Aorta (tissue), 5 donors: ENCODE measurements around the gene ZNF514. TPM values are rescaled to one million over a fixed set of nuclear protein-coding genes. Genes with fewer than 3 reads are reported as not detected.

ENCODE experiments used
- ATAC-seq: fragments of 200-7000 bp; cut with Tn5 transposase; one replicate; pipeline ENCODE4 v1.9.1; 2022; ENCODE audit warnings: moderate library complexity; ENCODE audit not compliant: low FRiP score
- DNase-seq, 2 donors: peaks; one replicate each; pipeline ENCODE4 v3.0.0-alpha.2; 2020
- H3K27ac ChIP-seq, 2 donors: one replicate each; pipeline ENCODE4 v1.5.1; 2013; ENCODE audit warnings: low read length in 2 of 2, mild to moderate bottlenecking in 2 of 2, moderate library complexity in 2 of 2, control low read depth in 1 of 2, inconsistent platforms in 1 of 2, low read depth in 1 of 2
- H3K27me3 ChIP-seq, 2 donors: one replicate each; pipeline ENCODE4 v1.6.1; 2013; ENCODE audit warnings: control low read depth in 1 of 2, low read length in 1 of 2, mild to moderate bottlenecking in 1 of 2, moderate library complexity in 1 of 2; ENCODE audit not compliant: insufficient read depth in 2 of 2, control insufficient read depth in 1 of 2
- H3K36me3 ChIP-seq, 2 donors: one replicate each; pipeline ENCODE4 v1.6.1; 2013; ENCODE audit warnings: control low read depth in 1 of 2, low read length in 1 of 2, mild to moderate bottlenecking in 1 of 2; ENCODE audit not compliant: insufficient read depth in 2 of 2, control insufficient read depth in 1 of 2
- H3K4me1 ChIP-seq, 2 donors: one replicate each; pipeline ENCODE4 v1.6.1; 2013; ENCODE audit warnings: low read length in 2 of 2, control low read depth in 1 of 2, mild to moderate bottlenecking in 1 of 2, moderate library complexity in 1 of 2; ENCODE audit not compliant: insufficient read depth in 2 of 2, control insufficient read depth in 1 of 2
- H3K4me3 ChIP-seq, 2 donors: one replicate each; pipeline ENCODE4 v1.5.1; 2013; ENCODE audit warnings: low read length in 2 of 2, control low read depth in 1 of 2, mild to moderate bottlenecking in 1 of 2
- H3K9me3 ChIP-seq: one replicate; pipeline ENCODE4 v1.6.1; 2013; ENCODE audit warnings: mild to moderate bottlenecking, low read length; ENCODE audit not compliant: control insufficient read depth
- WGBS, 2 donors: extraction: QIAGEN DNeasy Blood & Tissue Kit; methylation state at CpG; one replicate each; pipeline ENCODE4 v1.1.7; 2013; 5-methylcytosine and 5-hydroxymethylcytosine counted together
- intact Hi-C, 2 donors: fragments of 100-400 bp; cut with DNase I; formaldehyde crosslinking; loops; one replicate each; pipeline versions ENCODE4 v1.14.2 to v1.15.0; 2022
- polyA plus RNA-seq, 2 donors: library from polyadenylated mRNA; stranded (reverse); fragments of 200-250 nt; gene quantifications; one replicate each; pipeline ENCODE4 v1.2.3, GENCODE V29; 2013
- total RNA-seq, 2 donors: library from RNA; stranded (reverse); fragmentation: NEBNext Ultra II Directional; extraction: Animal tissue kit (Norgen Biotek cat#: 25700); gene quantifications; one replicate each; pipeline ENCODE4 v1.2.1, GENCODE V29; 2021
- donor health status: healthy with polysubstance abuse.
- donor health status: Bipolar disorder and iron deficiency.
- donor health status: DM: no; HTN: no; CAD: no.
- donor health status: DM: no; HTN: no; CAD: no.
- donor health status: DM: yes; HTN: yes; CAD: no.

ZNF514 gene
- total and polyA plus RNA-seq, 4 donors = 7.6 to 30.7 (median 15.4) TPM

DNA sequence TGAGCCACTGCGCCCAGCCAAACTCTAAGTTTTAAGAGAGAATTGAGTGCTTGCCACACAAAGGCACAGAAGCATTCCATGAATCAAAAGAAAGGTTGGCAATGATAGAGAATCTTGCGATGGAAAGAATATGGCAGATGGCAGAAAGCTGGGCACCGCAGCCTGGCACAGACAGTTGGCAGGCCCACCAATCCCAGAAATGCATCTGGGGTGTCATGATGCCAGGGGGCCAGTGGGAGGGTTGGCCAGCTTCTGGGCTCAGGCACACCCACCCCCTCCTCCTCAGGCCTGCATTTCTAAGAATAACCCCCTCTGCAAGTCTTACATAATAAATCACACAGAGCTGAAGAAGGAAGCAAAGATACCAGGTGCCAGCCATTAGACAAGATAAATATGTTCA, 25.5 kb upstream of the ZNF514 start:
- peaks cover 8 to 17% of the 10 kb centered on the region in 2 donors for H3K36me3 ChIP-seq
- DNase-seq (no peak), ATAC-seq (no peak)
- no peak overlapping the region for H3K4me3 ChIP-seq
- H3K27ac ChIP-seq = no peak overlapping the region
- peaks cover 14% of the 10 kb centered on the region for H3K9me3 ChIP-seq
- WGBS, 2 donors = 94 to 98% methylated on average over 3 of the region's 3 CpGs
- H3K27me3 ChIP-seq = no peaks in the 10 kb centered on the region
- intact Hi-C loops = no loop called here
- H3K4me1 ChIP-seq = no peaks in the 10 kb centered on the region

DNA sequence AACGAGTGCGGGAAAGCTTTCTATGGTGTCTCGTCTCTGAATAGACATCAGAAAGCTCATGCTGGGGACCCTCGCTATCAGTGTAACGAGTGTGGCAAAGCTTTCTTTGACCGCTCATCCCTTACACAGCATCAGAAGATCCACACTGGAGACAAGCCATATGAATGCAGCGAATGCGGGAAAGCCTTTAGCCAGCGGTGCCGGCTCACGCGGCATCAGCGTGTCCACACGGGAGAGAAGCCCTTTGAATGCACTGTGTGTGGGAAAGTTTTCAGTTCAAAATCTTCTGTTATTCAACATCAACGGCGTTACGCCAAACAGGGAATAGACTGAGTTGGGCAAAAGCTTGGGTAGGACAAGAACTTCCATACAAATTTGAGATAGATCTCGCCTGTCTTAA, 22.1 kb upstream of the ZNF514 start:
- DNase-seq = no peak
- no peaks in the 10 kb centered on the region for H3K27me3 ChIP-seq
- no peak for ATAC-seq
- H3K4me3 ChIP-seq = no peak overlapping the region
- H3K9me3 ChIP-seq = peaks cover 14% of the 10 kb centered on the region
- no peaks in the 10 kb centered on the region for H3K4me1 ChIP-seq
- peaks cover 8 to 22% of the 10 kb centered on the region in 2 donors for H3K36me3 ChIP-seq
- intact Hi-C loops = no loop called here
- H3K27ac ChIP-seq = no peak overlapping the region
- 97 to 98% methylated on average over 18 of the region's 18 CpGs for WGBS, 2 donors

- no peaks in the 10 kb centered on the region for H3K4me1 ChIP-seq
- no peak overlapping the region for H3K4me3 ChIP-seq
- DNase-seq (no peak), ATAC-seq (no peak)
- no peaks in the 10 kb centered on the region for H3K27me3 ChIP-seq
- intact Hi-C loops = no loop called here
- 76 to 78% methylated on average over 7 of the region's 7 CpGs for WGBS, 2 donors
- H3K27ac ChIP-seq = no peak overlapping the region
- H3K36me3 ChIP-seq = peaks cover 8 to 25% of the 10 kb centered on the region in 2 donors
- H3K9me3 ChIP-seq = peaks cover 14% of the 10 kb centered on the region
Observed at GRCh38 chr2:95179451-95179850, 19.8 kb upstream of the ZNF514 start.

- Histone ChIP-seq H3K27me3 (no peaks in the 10 kb centered on the region), H3K36me3 (peaks cover 0 to 5% of the 10 kb centered on the region in 2 donors), H3K27ac (no peak overlapping the region), H3K4me1 (no peaks in the 10 kb centered on the region), H3K9me3 (no peaks in the 10 kb centered on the region), H3K4me3 (no peak overlapping the region)
- WGBS, 2 donors = 89 to 91% methylated on average over 2 of the region's 2 CpGs
- intact Hi-C loops = no loop called here
- DNase-seq (no peak), ATAC-seq (no peak)
Observed at GRCh38 chr2:95174031-95174542, 14.4 kb upstream of the ZNF514 start.

GRCh38 chr2:95171902-95172301, 12.3 kb upstream of the ZNF514 start:
- intact Hi-C loops = no loop called here
- H3K27ac ChIP-seq = no peak overlapping the region
- WGBS, 2 donors = 62 to 68% methylated on average over 7 of the region's 7 CpGs

GRCh38 chr2:95166065-95166763, 6.6 kb upstream of the ZNF514 start:
- DNase-seq (no peak), ATAC-seq (no peak)
- Histone ChIP-seq H3K9me3 (no peaks in the 10 kb centered on the region), H3K4me3 (peak overlapping the region; percentile 14 to 55), H3K27ac (peak overlapping the region in 1 of 2 donors; percentile 10), H3K27me3 (no peaks in the 10 kb centered on the region), H3K4me1 (no peaks in the 10 kb centered on the region), H3K36me3 (no peaks in the 10 kb centered on the region)
- 8% methylated on average over 16 of the region's 16 CpGs for WGBS, 2 donors
- intact Hi-C loops = loop anchor here (5.0 kb wide), 2 partner anchors 44 to 236 kb away; partner anchors contain the start of genes FAHD2A (in 1 of the 2) and MRPS5 (in 1 of the 2)

More at GRCh38 chr2:95171902-95172301, 12.3 kb upstream of the ZNF514 start:
- Histone ChIP-seq H3K9me3 (no peaks in the 10 kb centered on the region), H3K4me3 (no peak overlapping the region), H3K4me1 (no peaks in the 10 kb centered on the region), H3K27me3 (no peaks in the 10 kb centered on the region), H3K36me3 (peaks cover 0 to 3% of the 10 kb centered on the region in 2 donors)
- DNase-seq = no peak
- no peak for ATAC-seq

DNA sequence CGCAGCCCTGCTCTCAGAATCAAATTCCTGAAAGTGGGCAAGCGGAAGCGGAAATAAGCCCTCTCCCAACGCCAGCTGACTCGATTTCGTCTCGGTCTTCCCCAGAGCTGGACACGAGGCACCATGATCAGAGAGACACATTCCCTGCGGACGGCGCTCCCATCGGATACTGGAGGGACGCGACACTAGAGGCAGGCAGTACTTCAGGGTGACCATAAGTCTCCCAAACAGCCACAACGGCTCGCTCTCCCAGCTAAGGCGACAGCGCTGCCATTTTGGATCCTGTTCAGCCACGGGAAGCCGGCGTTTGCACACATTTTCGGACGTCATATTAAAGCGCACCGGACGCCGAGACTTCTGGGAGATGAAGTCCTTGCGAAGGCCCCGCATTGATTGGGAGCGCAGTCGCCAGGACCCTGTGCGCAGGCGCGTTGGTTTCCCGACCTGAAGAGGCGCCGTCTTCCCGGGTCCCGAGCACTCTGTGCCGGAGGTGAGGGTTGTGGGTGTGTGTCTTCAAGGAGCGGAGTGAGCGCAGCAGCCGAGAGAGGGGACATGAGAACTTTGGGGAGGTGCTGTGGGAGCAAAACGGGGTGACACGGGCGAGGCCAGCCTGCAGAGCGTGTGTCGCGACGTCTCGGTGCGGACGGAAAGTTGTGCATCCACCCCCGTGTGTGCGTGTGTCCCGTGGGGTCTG, 5.9 kb upstream of the ZNF514 start, which contains the start of gene ZNF2:
Gene ZNF2, plus strand, starts transcription at position 439 of the 694 bp plus-strand sequence. CDS start 10,418 bp downstream, outside the sequence.
- no peaks in the 10 kb centered on the region for H3K4me1 ChIP-seq
- no peaks in the 10 kb centered on the region for H3K9me3 ChIP-seq
- peak within 1 kb of the TSS; percentile 10 to 94 for H3K27ac ChIP-seq
- DNase-seq (peak; percentile 99), ATAC-seq (peak; percentile 98)
- H3K27me3 ChIP-seq = no peaks in the 10 kb centered on the region
- H3K4me3 ChIP-seq = peak within 1 kb of the TSS; percentile 55 to 97
- H3K36me3 ChIP-seq = no peaks in the 10 kb centered on the region
- intact Hi-C loops = loop anchor here (5.0 kb wide), 2 partner anchors 43 to 237 kb away; partner anchors contain the start of genes FAHD2A (in 1 of the 2) and MRPS5 (in 1 of the 2)
- WGBS, 2 donors = 0 to 1% methylated on average over 56 of the region's 56 CpGs

- no peaks in the 10 kb centered on the region for H3K27me3 ChIP-seq
- intact Hi-C loops = loop anchor here (5.0 kb wide), 2 partner anchors 43 to 237 kb away; partner anchors contain the start of genes FAHD2A (in 1 of the 2) and MRPS5 (in 1 of the 2)
- H3K9me3 ChIP-seq = no peaks in the 10 kb centered on the region
- peak overlapping the region; percentile 55 to 97 for H3K4me3 ChIP-seq
- peak overlapping the region; percentile 10 to 94 for H3K27ac ChIP-seq
- no peak for DNase-seq
- peak; percentile 66 for ATAC-seq
- H3K4me1 ChIP-seq = no peaks in the 10 kb centered on the region
- 1% methylated on average over 9 of the region's 9 CpGs for WGBS, 2 donors
- no peaks in the 10 kb centered on the region for H3K36me3 ChIP-seq
Observed at GRCh38 chr2:95165030-95165370, 5.4 kb upstream of the ZNF514 start.
